ENCODE results near the gene TWF2. TPM values are rescaled to one million over a fixed set of nuclear protein-coding genes. Genes with fewer than 3 reads are reported as not detected.

Gene TWF2
- total RNA-seq, 1 experiment from 2014 or later, result 102 TPM

DNA sequence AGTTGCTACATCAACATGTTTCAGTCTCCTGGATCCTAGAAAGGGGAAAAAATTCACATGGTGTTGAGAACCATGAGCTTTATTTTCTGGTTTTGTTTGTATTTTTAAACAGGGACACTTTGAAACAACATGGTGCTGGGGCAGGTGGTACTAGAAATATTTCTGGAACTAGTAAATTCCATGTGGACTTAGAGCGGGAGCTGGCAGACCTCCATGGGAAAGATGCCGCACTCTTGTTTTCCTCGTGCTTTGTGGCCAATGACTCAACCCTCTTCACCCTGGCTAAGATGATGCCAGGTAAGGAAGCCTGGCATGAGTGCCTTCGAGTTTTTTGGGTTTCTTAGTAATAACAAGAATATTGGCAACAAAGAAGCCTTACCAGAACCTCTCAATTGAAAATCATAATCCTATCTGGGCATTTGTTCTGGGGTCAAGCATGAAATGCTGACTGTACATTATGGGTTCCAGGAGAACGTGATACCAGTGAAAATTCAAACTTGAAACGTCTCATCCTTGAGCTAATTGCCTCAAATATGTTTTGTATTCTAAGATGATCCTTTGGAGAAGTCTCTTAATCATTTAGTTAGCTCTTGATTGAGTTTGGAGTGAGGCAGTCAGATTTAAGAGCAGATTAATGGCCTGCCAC lies 33.1 kb downstream of the TWF2 start:
- no peak overlapping the region for H2AFZ ChIP-seq
- no peaks in the 10 kb centered on the region for H3K9me3 ChIP-seq (ENCODE audit: insufficient read depth, low read depth)
- TF ChIP-seq EZH2 (IDR thresholded peaks at IDR 0.05; ENCODE audit: low read depth), result no peak
- TF ChIP-seq, protein P1, sequence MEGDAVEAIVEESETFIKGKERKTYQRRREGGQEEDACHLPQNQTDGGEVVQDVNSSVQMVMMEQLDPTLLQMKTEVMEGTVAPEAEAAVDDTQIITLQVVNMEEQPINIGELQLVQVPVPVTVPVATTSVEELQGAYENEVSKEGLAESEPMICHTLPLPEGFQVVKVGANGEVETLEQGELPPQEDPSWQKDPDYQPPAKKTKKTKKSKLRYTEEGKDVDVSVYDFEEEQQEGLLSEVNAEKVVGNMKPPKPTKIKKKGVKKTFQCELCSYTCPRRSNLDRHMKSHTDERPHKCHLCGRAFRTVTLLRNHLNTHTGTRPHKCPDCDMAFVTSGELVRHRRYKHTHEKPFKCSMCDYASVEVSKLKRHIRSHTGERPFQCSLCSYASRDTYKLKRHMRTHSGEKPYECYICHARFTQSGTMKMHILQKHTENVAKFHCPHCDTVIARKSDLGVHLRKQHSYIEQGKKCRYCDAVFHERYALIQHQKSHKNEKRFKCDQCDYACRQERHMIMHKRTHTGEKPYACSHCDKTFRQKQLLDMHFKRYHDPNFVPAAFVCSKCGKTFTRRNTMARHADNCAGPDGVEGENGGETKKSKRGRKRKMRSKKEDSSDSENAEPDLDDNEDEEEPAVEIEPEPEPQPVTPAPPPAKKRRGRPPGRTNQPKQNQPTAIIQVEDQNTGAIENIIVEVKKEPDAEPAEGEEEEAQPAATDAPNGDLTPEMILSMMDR (conservative IDR thresholded peaks at IDR 0.05), result no peak
- ChIA-PET POLR2A (ENCODE audit: unreplicated experiment) (interaction anchor here (0.7 kb wide), 1 partner anchor 29 kb away, joined by 4 read pairs; no protein-coding TSS in a partner anchor), CTCF (no interaction called here)
- H3K4me2 ChIP-seq, result no peak overlapping the region
- intact Hi-C loops (cut with micrococcal nuclease; ENCODE audit: unreplicated experiment), result no loop called here
- H3K9me2 ChIP-seq (ENCODE audit: insufficient read depth), result no peaks in the 10 kb centered on the region
- peaks cover 11% of the 10 kb centered on the region for H3K4me1 ChIP-seq (replicated peaks; ENCODE audit: insufficient read depth)
- H3K4me3 ChIP-seq, result no peak overlapping the region
- peaks cover 4% of the 10 kb centered on the region; the same call in 1 of the 2 replicates for H3K79me2 ChIP-seq (ENCODE audit: low read depth)
- H3K27me3 ChIP-seq (ENCODE audit: insufficient read depth, low read depth), result no peaks in the 10 kb centered on the region
- no peak overlapping the region for H3K27ac ChIP-seq
- no peak for DNase-seq
- BruUV-seq (replicated peaks), result no TSS peak
- no peaks in the 10 kb centered on the region for H4K20me1 ChIP-seq (ENCODE audit: insufficient read depth)
- H3F3A ChIP-seq (ENCODE audit: insufficient read depth, low read depth), result peaks cover 34% of the 10 kb centered on the region; the same call in 1 of the 2 replicates
- H3K36me3 ChIP-seq (ENCODE audit: low read depth), result peaks cover 71% of the 10 kb centered on the region

DNA sequence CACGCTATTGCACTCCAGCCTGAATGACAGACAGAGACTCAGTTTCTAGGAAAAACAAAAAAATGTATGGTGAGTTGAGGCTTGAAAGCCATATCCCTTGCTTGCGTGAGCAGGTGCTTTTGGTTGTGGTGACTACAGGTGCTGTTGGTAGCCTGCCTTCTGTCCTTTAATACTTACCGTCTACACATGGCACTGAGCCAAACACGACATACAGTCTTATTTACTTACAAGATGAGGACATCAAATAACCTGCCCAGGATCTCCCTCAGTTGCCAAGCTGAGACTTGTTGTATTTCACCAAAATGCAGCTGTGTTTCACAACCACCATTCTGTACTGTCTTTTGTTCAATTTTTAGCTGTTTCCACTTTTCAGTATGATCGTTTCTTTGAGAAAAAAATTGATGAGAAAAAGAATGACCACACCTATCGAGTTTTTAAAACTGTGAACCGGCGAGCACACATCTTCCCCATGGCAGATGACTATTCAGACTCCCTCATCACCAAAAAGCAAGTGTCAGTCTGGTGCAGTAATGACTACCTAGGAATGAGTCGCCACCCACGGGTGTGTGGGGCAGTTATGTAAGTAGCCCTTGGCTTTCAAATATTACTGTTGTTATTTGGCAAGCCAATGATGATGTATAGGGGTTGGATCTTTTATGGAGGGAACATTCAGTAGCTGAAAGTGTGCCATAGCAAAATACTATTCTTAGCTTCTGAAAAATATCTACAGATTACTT lies 34.5 kb downstream of the TWF2 start:
- peaks cover under 1% of the 10 kb centered on the region; the same call in 1 of the 2 replicates for H3K4me1 ChIP-seq (replicated peaks; ENCODE audit: insufficient read depth)
- ChIA-PET CTCF (interaction anchor here (0.6 kb wide), 1 partner anchor 23 kb away, joined by 3 read pairs; no protein-coding TSS in a partner anchor), POLR2A (ENCODE audit: unreplicated experiment) (interaction anchor here (1.0 kb wide), 1 partner anchor 13 kb away, joined by 5 read pairs; no protein-coding TSS in a partner anchor)
- peaks cover 75% of the 10 kb centered on the region for H3K36me3 ChIP-seq (ENCODE audit: low read depth)
- H2AFZ ChIP-seq, result no peak overlapping the region
- H3K27me3 ChIP-seq (ENCODE audit: insufficient read depth, low read depth), result no peaks in the 10 kb centered on the region
- H3F3A ChIP-seq (ENCODE audit: insufficient read depth, low read depth), result peaks cover 24% of the 10 kb centered on the region; the same call in 1 of the 2 replicates
- H3K79me2 ChIP-seq (ENCODE audit: low read depth), result peaks cover 17% of the 10 kb centered on the region
- H4K20me1 ChIP-seq (ENCODE audit: insufficient read depth), result no peaks in the 10 kb centered on the region
- no peak for TF ChIP-seq EZH2 (IDR thresholded peaks at IDR 0.05; ENCODE audit: low read depth)
- TF ChIP-seq, protein P1 (conservative IDR thresholded peaks at IDR 0.05), result no peak
- intact Hi-C loops (cut with micrococcal nuclease; ENCODE audit: unreplicated experiment), result no loop called here
- no peaks in the 10 kb centered on the region for H3K9me2 ChIP-seq (ENCODE audit: insufficient read depth)
- no TSS peak for BruUV-seq (replicated peaks)
- H3K9me3 ChIP-seq (ENCODE audit: insufficient read depth, low read depth), result no peaks in the 10 kb centered on the region
- H3K4me3 ChIP-seq, result no peak overlapping the region
- no peak for DNase-seq
- H3K4me2 ChIP-seq, result no peak overlapping the region
- no peak overlapping the region for H3K27ac ChIP-seq

DNA sequence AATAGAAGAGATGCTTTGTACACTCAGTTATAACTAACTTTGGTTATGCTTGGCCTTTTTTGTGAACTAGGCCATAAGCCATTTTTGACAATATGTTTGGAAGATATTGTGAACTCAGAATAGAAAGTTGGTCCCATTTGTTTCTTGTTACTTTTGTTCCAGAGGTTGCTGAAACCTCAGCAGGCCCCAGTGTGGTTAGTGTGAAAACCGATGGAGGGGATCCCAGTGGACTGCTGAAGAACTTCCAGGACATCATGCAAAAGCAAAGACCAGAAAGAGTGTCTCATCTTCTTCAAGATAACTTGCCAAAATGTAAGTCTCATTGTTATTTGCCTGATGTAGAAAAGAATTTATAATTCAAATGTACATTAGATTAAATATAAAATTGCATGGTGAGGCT lies 35.3 kb downstream of the TWF2 start:
- no peak overlapping the region for H3K27ac ChIP-seq

More for the DNA sequence above, 35.3 kb downstream of the TWF2 start:
- no peak for TF ChIP-seq EZH2 (IDR thresholded peaks at IDR 0.05; ENCODE audit: low read depth)
- TF ChIP-seq, protein P1 (conservative IDR thresholded peaks at IDR 0.05), result no peak
- Histone ChIP-seq H3K4me1 (replicated peaks; ENCODE audit: insufficient read depth) (peaks cover 8% of the 10 kb centered on the region), H3K36me3 (ENCODE audit: low read depth) (peaks cover 75% of the 10 kb centered on the region), H3K27me3 (ENCODE audit: insufficient read depth, low read depth) (no peaks in the 10 kb centered on the region), H4K20me1 (ENCODE audit: insufficient read depth) (no peaks in the 10 kb centered on the region), H3K4me3 (no peak overlapping the region), H3K4me2 (no peak overlapping the region), H3F3A (ENCODE audit: insufficient read depth, low read depth) (peaks cover 18% of the 10 kb centered on the region; the same call in 1 of the 2 replicates), H3K9me2 (ENCODE audit: insufficient read depth) (no peaks in the 10 kb centered on the region), H3K79me2 (ENCODE audit: low read depth) (peaks cover 25% of the 10 kb centered on the region), H3K9me3 (ENCODE audit: insufficient read depth, low read depth) (no peaks in the 10 kb centered on the region), H2AFZ (no peak overlapping the region)
- intact Hi-C loops (cut with micrococcal nuclease; ENCODE audit: unreplicated experiment), result no loop called here
- ChIA-PET POLR2A (ENCODE audit: unreplicated experiment) (no interaction called here), CTCF (interaction anchor here (0.6 kb wide), 1 partner anchor 23 kb away, joined by 3 read pairs; no protein-coding TSS in a partner anchor)
- DNase-seq, result no peak
- BruUV-seq (replicated peaks), result no TSS peak
